DMS79 (cell line): Measurements from ENCODE around the gene REEP1.

ENCODE experiments used
- DNase-seq: peaks from one replicate; lab custom pipeline; 2025; lab: John Stamatoyannopoulos, UW

REEP1 gene

GRCh38 chr2:86337244-86337835, at the start of gene REEP1:
Gene REEP1 (minus strand): TSS chr2:86337626. CDS start chr2:86337510, 116 bp downstream.
- DNase-seq, result no peak

GRCh38 chr2:86383844-86384243, 46.4 kb upstream of the REEP1 start:
- no peak for DNase-seq

- no peak for DNase-seq
These were observed 45.3 kb upstream of the REEP1 start for GRCh38 chr2:86382698-86383097.

GRCh38 chr2:86382108-86382507, 44.7 kb upstream of the REEP1 start:
- DNase-seq, result no peak

- DNase-seq, result no peak
These were observed 41.0 kb upstream of the REEP1 start for GRCh38 chr2:86378469-86378868.

- no peak for DNase-seq
These were observed 38.2 kb upstream of the REEP1 start for GRCh38 chr2:86375623-86376022.

- no peak for DNase-seq
These were observed 35.4 kb upstream of the REEP1 start for GRCh38 chr2:86372641-86373502.

GRCh38 chr2:86372133-86372532, 34.7 kb upstream of the REEP1 start:
- DNase-seq, result no peak

GRCh38 chr2:86371527-86371926, 34.1 kb upstream of the REEP1 start:
- DNase-seq, result no peak

- DNase-seq, result no peak
These were observed 33.2 kb upstream of the REEP1 start for GRCh38 chr2:86370579-86370978.

- no peak for DNase-seq
These were observed 30.9 kb upstream of the REEP1 start for GRCh38 chr2:86368161-86368824.

- no peak for DNase-seq
These were observed 30.0 kb upstream of the REEP1 start for GRCh38 chr2:86367499-86367777.

GRCh38 chr2:86366651-86367498, 29.4 kb upstream of the REEP1 start:
- no peak for DNase-seq

GRCh38 chr2:86364894-86365293, 27.5 kb upstream of the REEP1 start:
- DNase-seq, result no peak

- DNase-seq, result no peak
These were observed 23.4 kb upstream of the REEP1 start for GRCh38 chr2:86360776-86361175.

- no peak for DNase-seq
These were observed 21.5 kb upstream of the REEP1 start for GRCh38 chr2:86358957-86359356.

GRCh38 chr2:86357392-86357963, 20.1 kb upstream of the REEP1 start:
- DNase-seq, result no peak

- no peak for DNase-seq
These were observed 15.3 kb upstream of the REEP1 start for GRCh38 chr2:86352727-86353221.

- no peak for DNase-seq
These were observed 14.8 kb upstream of the REEP1 start for GRCh38 chr2:86352137-86352726.

- no peak for DNase-seq
These were observed 13.3 kb upstream of the REEP1 start for GRCh38 chr2:86350751-86351150.

GRCh38 chr2:86347401-86347800, 10.0 kb upstream of the REEP1 start:
- no peak for DNase-seq
